Middle frontal gyrus (tissue), 1 donor: ENCODE measurements around the gene WNT9A.
A peak's percentile ranks its signal among the peaks of the same experiment; 100 is the strongest.

ENCODE experiments used
- DNase-seq: peaks from one replicate; pipeline ENCODE4 v3.0.0-alpha.2; 2015; ENCODE audit warnings: low spot score; ENCODE audit errors: extremely low spot score

Gene WNT9A

DNA sequence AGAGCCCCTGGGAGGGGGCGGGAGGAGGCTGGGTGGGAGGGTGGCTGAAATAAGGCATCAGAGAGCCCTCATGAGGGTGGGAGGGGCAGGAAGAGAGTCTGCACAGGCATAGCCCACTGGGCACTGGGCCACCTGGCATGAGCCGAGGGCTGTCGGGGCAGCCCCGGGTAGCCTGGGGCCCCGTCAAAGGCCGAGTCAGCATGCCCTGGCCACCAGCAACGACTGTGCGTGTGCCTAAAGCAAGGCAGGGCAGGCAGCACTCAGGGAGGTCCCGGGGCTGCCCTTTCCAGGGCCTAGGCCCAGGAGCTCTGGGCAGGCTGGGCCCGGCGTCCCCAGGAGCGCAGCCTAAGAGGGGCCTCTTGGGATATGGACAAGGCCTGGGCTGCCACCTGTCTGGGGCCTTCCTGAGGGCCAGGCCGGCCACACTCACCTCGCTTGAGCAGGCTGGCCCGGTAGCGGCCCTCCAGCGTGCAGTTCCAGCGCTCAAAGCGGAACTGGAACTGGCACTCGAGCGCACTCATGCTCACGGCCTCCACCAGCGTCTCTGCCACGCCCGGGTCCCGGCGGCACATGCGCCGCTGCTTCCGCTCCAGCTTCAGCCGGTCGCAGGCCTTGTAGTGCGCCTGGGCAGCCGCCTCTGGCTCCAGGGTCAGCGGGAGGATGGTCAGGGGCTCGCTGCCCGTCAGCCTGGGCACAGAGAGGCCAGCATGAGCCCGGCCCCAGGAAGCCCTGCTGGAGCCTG is 22.7 kb downstream of the WNT9A start:
- no peak for DNase-seq

DNA sequence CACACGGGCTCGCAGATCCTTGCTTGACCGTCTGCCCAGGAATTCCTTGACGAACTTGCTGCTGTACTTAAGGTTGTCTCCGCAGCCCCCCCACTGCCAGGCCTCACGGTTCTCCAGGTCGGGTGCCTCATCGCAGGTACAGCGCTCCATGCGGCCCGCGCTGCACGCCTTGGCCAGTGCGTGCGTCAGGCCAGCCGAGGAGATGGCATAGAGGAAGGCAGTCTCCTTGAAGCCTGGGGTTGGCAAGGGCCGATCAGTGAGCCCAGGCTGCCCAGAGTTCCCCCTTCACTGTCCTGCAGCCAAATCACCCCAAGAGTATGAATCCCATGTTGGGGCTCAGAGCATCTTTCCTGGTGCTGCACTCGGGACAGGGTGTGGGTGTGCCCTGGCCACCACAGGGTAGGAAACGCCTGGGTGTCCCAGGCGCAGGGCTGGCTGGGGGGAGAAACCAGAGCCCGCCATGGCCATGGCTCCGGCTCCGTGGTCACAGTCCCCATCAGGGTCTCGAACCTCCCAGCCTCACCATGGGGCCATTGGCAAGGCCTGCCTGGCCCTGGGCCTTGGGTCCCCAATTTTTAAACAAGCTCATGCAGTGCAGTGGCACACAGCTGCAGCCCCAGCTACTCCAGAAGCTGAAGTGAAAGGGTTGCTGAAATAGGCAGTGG is 23.4 kb downstream of the WNT9A start:
- DNase-seq: no peak

DNA sequence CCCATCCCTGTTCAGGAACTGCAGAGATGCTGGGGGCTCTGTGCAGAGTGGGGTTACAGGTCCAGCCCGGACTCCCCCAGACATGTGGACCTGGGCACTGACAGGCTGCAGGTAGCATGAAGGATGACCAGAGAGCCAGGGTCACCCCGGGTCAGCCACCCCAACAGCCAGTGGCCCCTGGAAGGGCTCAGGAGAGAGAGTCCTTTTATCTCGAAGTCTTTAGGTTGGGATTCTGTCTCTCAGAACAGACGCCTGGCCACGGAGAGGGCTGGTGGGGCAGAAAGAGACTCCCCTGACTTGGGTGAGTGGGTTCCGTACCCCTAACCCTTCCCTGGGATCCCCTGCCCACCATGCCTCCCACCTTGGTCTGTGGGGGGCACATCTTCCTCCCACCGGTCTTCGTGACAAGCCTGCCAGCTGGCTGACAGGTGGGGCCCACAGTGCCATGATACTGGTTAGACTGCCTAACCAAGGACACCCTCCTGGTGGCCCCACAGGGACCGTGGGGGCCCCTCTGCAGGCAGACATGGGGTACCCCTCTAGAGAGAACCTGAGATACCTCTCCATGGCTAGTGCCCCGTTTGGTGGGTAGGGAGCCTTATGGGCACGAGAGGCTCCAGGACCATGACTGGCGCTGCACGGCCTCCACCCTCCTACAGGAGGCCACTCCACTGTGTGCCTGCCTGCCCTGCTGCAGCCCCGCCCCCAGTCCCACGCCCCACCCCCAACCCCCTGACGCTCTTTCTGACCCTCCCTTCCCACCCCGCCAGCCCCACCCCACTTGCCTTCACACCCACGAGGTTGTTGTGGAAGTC is 24.2 kb downstream of the WNT9A start:
- no peak for DNase-seq

DNA sequence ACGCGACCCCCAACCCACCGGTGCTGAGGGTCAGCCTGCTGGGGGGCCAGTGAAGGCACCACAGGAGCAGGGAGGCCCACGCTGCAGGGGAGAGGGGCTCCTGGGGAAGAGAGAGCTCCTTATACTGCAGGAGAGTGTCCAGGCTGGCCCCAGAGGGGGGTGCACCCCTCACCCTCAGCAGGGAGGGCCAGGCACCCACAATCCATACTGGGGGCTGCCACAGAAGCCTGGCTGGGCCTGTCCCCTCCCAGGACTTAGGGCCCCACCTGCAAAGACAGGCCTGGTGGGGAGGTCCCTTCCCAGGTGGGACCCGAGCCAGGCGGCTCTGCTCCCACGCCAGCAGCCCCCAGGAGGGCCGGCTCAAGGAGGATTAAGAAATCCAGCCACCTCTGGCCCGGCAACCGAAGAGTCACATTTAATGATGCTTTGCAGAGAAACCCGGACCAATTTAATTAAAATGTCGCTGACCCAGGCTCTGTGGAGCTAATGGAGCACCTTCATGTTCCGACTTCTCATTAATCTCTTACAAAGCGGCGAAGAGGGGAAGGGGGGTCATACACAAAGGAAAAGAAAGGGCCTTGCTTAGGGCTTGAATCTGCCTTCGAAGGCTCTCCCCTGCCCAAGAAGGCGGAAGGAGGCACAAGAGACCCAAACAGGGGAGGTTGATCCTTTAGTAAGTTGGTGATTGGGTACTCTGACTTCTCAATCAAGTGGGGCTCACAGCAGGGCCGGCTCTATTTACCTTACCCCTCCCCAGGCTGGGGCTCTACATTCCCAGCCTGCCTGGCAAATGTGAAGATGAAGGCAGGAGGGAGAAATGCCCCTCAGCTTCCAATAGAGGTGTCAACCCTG is 25.0 kb downstream of the WNT9A start:
- no peak for DNase-seq

DNA sequence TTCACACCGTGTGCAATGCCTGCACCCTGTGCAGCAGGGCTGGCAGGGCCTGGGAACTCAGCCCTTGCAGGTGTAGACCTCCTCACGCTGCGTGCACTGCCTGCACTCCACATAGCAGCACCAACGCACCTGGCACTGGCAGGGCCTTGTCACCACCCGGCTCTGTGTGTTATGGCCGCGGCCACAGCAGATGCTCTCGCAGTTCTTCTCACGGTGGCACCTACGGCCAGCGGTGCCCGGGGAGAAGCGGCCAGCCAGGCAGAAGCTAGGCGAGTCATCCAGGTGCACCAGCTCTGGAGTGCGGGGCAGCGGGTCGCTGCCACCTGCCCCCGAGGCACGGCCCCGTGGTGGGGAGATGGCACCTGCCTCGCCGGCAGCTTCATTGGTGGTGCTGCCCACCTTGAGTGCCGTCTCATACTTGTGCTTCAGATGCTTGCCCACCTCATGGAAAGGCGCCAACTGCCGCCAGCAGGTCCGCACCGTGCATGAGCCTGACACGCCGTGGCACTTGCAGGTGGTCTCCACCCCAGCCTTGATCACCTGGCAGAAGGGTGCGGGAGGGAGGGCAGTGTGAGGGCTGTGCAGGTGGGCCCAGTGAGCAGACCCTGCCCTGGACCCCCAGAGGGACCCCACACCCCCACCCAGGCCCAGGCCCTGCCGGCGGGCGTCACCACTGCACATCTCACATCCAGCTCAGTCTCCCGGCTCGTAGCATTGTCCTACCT is 26.1 kb downstream of the WNT9A start:
- DNase-seq: no peak

DNA sequence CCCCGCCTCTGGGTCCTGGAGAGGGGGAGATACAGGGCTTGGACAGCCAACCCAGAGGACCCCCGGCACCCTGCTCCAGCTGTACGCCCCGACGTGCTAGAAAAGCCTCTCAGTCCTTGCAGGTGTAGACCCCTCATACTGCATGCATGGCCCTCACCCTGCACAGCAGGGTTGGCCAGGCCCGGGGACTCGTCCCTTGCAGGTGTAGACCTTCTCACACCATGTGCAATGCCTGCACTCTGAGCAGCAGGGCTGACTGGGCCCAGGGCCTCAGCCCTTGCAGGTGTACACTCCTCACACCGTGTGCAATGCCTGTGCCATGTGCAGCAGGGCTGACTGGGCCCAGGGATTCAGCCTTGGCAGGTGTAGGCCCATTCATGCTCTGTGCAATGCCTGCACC is 26.8 kb downstream of the WNT9A start:
- DNase-seq: no peak

DNA sequence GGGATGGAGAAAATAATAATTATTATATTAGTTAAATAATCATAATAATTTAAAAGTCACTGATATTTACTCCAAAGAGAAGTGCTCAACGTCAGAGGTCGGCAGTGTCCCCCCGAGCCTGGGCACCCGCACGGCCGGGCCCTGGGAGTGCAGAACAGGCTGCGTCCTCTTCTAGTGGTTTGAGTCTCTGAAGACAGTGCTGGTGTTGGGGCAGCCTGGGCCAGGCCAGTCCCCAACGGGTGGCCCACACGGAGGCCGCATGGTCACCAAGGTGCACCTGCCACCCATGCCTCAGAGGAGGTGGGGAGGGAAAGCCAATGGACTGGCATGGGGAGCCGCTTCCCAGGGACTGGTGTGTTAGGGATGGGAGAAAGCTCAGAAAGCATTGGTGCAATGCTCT is 27.3 kb downstream of the WNT9A start:
- DNase-seq: no peak

DNA sequence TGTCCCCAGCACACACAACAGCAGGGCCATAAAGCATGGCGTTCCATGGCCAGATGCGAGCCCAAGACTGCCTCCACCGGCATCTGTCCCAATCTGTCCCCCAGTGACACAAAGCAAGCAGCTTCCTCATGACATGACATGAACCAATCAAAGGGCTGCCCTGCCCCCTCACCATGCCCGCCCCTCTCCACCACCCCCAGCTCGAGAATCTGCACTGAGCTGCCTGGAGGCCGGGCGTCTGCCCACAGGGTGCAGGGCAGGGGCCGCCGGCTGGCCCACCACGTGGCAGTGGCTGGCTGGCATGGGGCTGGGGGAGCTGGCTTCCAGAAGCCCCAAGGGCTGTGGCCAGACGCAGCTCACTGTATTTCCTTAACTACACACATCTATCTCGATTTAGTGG is 27.8 kb downstream of the WNT9A start:
- DNase-seq: no peak

DNA sequence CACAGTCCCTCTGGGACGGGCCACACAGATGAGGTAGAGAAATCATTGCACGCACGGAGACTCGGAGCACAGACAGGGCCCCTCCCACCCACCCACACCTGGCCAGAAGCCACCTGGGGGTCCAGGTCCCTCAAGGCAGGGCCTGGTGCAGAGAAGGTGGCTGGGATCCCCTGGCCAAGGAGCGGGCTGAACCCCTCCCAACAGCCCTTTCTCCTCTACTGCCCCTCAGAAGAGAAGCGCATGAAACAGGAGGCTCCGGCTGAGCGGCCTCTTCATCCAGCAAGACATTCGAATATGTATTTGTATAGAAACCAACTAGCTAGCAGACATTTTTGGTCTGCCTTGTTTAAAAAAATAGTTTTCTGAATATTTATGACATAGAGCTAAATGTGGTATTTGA is 29.0 kb downstream of the WNT9A start:
- no peak for DNase-seq

DNA sequence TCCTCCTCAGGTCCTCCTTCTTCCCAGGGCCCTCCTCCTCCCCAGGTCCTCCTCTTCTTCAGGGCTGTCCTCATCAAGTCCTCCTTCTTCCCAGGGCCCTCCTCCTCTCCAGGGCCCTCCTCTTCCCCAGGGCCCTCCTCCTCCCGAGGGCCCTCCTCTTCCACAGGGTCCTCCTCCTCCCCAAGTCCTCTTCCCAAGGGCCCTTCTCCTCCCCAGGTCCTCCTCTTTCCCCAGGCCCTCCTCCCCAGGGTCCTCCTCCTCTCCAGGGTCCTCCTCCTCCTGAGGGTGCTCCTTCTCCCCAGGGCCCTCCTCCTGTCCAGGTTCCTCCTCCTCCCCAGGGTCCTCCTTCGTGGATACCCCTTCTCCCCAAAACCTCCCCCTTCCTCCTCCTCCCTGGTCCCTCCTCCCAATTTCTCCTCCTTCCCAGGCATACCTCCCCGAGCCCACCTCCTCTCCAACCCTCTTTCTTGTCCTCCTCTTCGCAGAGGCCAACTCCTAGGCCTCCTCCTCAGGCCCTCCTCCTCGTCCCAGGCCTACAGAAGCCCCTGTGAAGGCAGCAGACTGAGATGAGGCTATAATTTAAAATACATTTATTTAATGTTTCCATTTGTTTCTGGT is 29.5 kb downstream of the WNT9A start:
- DNase-seq: no peak

DNA sequence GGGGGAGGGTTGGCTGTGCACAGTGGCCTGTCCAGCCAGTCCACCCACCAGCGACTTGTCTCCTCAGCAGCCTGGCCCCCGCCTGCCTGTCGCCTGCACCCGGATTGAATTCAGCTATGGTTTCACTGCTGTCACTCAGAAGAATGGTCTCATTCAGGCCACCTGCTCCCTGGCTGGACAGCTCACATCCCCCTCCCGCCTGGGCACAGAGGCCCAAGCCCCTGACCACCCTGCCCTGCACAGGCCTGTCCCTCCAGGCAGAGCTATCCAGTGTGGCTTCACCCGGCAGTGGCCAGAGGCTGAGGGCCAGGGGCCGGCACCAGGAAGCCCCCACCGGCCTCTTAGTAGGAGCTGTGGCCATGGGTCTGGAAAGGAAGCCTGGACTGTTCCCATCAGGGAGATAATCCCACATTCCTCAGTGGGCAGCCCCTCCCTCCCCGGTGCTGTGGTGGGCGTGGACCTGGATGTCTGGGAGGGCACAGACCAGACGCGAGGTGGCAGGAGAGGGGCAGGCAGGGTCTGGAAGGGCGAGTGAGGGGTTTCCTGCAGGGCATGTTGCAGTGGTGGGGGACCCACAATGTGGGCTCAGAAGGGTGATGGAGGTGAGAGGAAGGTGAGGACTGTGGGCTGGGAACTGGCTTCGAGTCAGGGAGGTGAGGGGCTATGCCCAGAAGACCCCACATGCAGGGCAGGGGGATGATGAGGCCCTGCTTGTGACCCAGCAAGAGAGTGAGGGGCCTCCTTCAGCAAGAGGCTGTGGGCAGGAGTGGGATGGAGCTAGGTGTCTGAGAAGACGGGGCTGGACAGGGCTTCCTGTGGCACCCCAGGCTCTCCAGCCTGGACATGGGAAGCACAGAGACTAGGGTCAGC is 30.4 kb downstream of the WNT9A start:
- peak; percentile 22 for DNase-seq

DNA sequence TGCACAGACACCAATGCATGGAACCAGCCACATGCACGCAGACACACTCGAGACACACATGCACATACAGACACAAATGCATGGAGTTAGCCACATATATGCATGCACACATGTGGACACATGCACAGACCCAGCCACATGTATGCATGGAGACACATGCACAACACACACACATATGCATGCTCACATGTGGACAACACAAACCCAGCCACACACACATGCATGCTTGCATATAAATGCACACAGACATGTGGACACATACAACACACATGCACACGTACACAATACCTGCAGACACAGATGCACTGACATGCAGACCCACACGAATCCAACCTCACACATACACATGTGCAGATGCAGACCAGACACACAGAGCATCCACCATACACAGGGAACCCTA is 31.1 kb downstream of the WNT9A start:
- no peak for DNase-seq

DNA sequence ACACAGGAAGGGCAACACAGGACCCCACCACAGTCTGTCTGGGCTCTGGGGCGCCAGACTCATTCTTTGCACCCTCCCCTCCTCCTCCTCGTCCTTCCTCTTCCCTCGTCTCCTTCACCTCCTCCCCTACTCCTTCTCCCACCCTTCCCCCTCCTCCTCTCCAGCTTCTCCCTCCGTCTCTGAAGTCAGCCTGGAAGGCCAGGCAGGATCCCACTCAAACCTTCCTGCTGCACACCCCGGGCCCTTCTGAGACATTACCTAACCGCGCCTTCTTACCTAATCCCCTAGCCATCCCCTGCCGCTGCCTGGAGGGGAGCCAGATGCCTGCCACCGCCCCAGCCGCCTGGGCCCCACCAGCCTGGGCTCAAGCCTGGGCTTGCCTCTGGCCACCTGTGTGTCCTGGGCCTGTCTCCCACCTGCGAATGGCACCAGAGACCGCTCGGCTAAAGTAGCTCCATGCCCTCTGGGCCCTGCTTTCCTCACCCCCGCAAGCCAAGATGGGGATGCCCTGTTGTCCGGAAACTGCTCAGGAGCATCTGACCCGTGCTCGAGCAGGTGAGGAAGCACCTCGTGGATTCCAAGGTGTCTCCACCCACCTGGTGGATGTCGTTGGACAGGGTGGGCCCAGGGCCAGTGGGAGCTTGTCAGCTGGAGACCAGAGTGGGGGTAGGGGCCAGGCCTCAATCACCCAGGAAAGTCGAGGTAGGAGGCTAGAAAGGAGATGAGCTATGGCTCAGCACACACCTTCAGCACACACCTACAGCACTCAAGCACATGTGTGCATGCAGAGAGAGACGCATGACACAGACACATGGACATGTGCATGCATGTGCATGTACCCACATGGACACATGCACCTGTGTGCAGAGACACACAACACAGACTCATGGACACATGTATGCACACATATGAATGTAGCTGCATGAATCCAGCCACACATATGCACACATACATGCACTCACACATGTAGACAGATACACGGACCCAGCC is 31.9 kb downstream of the WNT9A start:
- no peak for DNase-seq

DNA sequence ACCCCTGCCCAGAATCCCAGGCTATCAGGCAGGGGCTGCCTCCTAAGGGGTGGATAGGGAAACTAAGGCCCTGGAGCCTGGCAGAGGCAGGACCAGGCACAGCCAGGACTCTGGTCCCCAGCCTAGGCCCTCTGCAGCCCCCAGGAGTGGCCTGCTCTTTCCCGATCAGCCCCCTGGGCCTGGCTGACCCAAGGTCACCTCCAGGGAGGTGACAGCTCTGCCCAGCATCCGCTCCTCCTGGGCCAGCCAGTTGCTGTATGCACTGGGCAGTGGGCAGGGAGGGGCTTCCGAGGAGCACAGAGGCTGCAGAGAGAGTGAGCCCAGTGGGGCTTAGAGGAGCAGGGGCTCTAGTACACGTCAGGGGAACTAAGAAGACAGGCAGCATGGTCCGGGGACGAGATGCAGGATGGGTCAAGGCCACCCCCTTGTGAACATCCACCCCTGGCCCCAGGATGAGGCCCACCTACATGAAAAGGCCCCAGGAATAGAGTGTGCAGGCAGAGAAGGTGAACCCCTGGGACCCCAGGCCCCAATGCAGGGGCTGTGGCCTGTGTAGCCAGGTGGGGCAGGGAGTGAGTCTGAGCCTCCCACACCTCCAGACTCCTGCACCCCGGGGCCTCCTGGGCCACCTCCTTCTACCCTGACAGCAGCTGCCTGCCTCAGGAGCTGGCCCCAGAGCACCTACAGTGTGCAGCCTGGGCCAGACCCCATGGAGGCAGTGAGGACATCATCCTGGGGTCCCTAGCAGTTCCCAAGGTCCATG is 32.8 kb downstream of the WNT9A start:
- no peak for DNase-seq

DNA sequence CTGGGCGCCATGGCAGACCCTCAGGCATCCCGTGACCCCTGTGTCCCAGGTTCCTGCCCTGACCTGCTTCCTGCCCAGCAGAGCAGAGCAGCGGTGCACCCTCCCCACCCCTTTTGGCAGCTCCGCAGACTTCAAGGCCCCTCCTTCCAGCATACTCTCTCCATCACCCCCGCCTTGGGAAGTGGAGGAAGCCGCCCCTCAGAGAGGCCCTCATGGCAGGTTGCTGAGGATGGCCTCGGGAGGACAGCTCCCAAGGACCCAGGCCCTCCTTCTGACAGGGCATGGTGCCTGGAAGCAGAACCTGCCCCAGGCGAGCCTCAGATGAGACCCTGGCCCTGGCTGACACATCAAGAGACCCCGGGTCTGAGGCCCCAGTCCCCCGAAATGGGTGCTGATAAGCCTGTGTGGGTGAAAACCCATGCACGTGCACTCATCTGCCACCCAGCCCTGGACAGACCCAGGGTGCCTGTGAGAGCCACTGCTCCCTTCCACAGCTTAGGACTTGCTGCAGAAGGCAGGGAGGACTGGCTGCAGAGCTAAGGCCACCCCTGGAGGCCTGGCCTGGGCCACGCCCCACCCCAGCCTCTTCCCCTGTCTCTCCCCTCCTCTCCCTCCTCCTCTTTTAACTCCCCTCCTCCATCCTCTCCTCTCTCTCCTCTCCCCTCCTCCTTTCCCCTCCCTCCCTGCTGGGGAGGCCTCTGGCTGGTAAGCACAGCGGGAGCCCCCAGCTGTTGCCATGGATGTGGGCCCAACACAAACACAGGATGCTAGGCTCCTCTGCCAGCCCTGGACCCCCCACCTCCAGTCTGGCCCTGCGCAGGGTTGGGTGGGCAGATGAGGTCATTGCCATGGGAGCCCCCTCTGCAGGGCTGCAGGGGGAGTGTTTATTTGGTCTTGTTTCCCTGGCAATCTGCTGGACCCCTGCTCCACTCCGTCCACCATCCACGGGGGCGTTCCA is 33.7 kb downstream of the WNT9A start:
- DNase-seq: no peak

DNA sequence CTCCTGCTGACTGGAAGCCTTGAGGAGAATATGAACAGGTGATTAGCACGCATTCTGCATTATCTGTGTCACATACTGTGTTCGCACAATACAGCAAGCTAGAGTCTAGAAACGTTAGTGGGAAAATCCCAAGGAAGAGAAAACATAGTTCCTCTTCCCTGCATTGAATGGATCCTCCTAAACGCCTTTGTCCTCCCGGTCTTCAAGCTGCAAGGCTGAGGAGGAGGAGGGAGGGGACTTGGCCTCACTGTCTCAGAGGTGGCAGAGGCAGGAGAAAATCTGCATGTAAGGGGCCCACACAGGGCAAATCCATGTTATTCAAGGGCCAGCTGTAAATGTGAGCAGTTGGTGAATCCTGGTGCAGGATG is 34.4 kb downstream of the WNT9A start:
- DNase-seq: no peak
